NCI-H82 (cell line): ENCODE results near the gene ELL2.
"Not testable (repeated sequence)": the region's sequence is repeated elsewhere in the genome, so short reads cannot be mapped to it uniquely, and the experiment has no call there.

Source experiments
- DNase-seq: peaks from one replicate; lab custom pipeline; 2025; lab: John Stamatoyannopoulos, UW

Gene ELL2

GRCh38 chr5:95880081-95880926, 81.3 kb downstream of the ELL2 start:
- DNase-seq = no peak

DNA sequence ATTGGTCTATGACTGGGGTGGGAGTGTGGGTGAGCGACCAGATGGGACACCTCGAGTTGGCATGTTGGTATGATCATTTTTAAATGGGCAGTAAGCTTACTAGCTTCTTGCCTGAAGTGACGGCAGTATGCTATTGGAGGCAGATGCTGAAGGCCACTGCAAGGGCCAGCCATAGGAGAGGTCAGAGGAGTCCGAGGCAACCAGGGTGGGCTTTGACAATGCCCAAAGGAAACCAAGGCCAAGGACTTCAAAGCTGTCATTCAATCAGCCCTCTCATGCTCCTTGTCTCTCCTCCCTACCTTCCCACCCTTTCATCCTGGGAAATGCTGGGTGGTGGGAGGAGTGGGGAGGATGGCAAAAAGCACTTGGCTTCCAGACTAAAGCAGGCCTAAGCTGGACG, 82.0 kb downstream of the ELL2 start:
- no peak for DNase-seq

GRCh38 chr5:95878417-95879323, 83.0 kb downstream of the ELL2 start:
- DNase-seq = no peak

- DNase-seq = no peak
Observed at GRCh38 chr5:95876782-95877181, 84.9 kb downstream of the ELL2 start.

- no peak for DNase-seq
Observed at GRCh38 chr5:95874246-95874645, 87.4 kb downstream of the ELL2 start.

DNA sequence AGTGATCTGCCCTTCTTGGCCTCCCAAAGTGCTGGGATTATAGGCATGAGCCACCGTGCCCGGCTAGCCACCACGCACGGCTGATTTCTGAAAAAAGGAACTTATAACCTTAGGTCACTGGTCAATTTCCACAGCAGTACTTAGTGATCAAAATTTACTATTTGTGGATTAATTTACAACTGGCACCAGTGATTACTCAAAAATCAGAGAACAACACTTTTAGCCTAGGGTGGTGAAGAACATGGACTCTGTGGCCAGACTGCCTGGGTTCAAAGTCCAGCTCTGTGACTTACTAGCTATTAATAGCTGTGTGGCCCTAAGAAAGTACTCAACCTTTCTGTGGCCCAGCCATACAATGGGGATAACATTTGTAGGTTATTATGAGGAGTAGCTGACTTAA, 88.3 kb downstream of the ELL2 start:
- DNase-seq = no peak

- DNase-seq = no peak
Observed at GRCh38 chr5:95872346-95873268, 89.0 kb downstream of the ELL2 start.

- DNase-seq = no peak
Observed at GRCh38 chr5:95871146-95871806, 90.4 kb downstream of the ELL2 start.

GRCh38 chr5:95870105-95870672, 91.5 kb downstream of the ELL2 start:
- no peak for DNase-seq

- not testable (repeated sequence) for DNase-seq
Observed at GRCh38 chr5:95869173-95869855, 92.3 kb downstream of the ELL2 start.

GRCh38 chr5:95868136-95868535, 93.5 kb downstream of the ELL2 start:
- DNase-seq = no peak

DNA sequence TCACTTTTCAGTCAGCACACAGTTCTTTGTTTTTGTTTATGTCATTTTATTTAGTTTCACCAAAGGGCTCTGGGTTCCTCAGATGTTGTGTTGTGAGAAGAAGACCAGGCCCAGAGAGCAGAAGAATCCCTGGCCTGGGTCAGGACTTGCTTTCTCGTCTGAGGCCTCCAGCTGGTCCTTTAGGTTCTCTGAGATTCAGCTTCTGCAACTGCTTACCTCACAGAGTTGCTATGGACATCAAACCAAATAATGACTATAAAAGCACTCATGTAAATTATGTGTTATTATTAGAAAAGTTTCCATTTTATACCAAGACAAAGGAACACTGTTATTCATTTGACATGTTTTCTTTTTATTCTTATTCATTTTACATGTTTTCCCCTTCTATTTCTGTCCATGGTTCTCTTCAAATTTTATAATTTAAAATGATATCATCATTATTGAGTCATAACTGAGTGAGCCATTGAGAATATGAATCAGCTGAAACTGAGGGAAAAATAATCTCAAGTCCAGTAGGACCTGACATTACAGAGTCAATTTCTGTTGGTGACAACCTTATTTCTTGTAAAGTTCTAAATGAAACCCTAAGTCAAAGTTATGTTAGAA, 95.1 kb downstream of the ELL2 start:
- no peak for DNase-seq

- DNase-seq = no peak
Observed at GRCh38 chr5:95864944-95865504, 96.6 kb downstream of the ELL2 start.

DNA sequence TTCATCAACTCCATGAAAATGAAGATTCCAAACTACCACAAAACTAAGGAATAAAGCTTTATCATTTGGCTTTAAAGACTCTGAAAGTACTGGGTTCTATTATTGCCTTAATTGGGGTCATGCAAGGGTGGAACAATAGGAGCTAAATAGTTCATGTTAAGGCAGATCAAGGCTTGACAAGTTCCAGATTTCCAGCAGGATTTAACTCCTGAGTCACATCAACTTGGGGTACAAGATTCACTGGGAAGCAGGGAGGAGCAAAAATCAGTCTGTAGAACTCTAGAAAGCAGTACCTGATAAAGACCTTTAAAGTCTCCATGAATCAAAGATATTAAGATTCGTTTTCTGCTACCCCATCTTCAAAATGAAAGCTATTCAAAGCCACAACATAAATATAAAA, 97.2 kb downstream of the ELL2 start:
- no peak for DNase-seq

GRCh38 chr5:95863383-95863757, 98.3 kb downstream of the ELL2 start:
- no peak for DNase-seq

- no peak for DNase-seq
Observed at GRCh38 chr5:95862671-95863382, 98.8 kb downstream of the ELL2 start.

DNA sequence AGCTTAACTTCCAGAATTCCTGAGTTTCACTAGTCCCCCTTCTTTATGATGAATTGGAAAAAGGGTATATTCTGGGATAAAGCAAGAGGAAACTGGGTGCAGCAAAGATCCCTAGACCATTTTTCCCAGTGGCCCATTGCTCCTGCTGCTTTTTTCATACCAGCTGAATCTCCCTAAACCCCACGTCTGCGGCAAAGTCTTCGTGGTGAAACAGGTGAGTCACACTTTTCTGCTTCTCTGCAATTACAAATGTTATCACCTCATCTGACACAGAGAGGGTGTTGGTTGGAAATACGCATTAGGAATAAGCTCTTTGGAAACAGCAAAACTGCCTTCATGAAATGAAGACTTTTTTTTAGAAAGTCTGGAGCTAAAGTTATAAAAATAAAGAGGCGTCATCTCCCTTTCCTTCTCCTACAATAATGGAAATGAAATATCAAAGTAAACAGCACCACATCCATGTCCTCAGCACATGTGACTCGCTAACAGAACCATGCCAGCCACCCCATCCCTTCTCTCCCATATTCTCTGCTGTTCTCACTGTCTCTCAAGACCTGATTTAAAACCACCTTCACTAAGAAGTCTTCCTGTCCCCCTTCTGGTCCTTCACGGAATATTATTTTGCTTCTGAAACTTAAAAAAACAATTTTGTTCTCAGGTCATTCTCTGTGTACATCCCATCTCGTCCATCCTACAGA, 99.6 kb downstream of the ELL2 start:
- DNase-seq = no peak

DNA sequence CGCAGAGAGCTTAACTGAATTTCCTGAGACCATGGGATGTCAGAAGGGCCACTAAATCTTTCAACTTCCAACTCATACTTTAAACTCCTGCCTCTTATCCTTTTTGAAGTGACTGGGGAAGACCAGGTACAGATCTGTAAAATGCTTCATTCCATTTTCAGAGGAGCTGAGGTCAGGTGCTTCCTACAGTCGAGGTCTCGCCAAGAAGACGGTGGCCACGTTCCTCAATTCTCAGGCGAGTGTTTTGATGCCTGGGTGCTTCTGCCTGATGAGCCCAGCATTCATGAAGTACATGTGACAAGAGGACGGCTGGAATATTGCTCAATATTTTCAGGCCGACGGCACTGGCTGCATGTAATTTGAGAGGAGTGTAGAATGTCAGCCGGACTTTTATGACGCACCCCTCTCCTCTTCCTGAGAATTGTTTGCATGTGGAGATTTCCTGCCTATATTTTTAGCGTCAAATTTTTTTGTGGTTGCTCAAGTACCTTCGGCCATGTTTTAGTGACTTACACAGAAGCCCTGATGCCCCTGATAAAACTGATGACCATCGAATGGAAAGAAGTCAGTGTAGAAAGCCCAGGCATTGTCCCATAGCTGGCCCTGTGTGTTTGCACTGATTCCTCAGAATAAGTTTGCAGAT, 100.3 kb downstream of the ELL2 start:
- DNase-seq = no peak
